ENCODE data around the gene CWC27. TPM values are rescaled to one million over a fixed set of nuclear protein-coding genes. Genes with fewer than 3 reads are reported as not detected.

CWC27 gene
- total RNA-seq, 4 donors from 2014 or later: 8.8 to 38.1 (median 17.6) TPM

DNA sequence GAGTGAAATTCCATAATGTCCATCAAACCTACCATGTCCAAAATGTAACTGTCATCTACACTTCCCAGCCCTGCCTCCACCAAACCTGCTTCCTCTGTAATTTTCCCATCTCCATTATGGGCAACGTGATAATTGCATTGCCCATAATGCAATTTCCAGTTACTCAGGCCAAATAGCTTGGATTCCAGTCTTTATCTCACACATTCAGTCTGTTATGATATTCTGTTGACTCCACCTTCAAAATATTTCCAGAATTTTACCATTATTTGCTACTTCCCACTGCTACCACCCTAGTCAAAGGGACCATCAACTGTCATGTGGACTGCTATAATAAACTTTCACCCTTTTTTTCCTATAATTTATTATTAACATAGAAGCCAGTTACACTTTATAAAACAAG, 256.0 kb downstream of the CWC27 start:
- no peaks in the 10 kb centered on the region for H3K4me1 ChIP-seq

GRCh38 chr5:65026816-65027548, 258.3 kb downstream of the CWC27 start:
- 76 to 84% methylated on average over 3 of the region's 3 CpGs for WGBS, 2 donors
- no peak overlapping the region for H3K4me3 ChIP-seq
- no peak for TF ChIP-seq EP300 (IDR thresholded peaks at IDR 0.05)
- no peak for TF ChIP-seq POLR2A (IDR thresholded peaks at IDR 0.05)
- TF ChIP-seq, protein P1, sequence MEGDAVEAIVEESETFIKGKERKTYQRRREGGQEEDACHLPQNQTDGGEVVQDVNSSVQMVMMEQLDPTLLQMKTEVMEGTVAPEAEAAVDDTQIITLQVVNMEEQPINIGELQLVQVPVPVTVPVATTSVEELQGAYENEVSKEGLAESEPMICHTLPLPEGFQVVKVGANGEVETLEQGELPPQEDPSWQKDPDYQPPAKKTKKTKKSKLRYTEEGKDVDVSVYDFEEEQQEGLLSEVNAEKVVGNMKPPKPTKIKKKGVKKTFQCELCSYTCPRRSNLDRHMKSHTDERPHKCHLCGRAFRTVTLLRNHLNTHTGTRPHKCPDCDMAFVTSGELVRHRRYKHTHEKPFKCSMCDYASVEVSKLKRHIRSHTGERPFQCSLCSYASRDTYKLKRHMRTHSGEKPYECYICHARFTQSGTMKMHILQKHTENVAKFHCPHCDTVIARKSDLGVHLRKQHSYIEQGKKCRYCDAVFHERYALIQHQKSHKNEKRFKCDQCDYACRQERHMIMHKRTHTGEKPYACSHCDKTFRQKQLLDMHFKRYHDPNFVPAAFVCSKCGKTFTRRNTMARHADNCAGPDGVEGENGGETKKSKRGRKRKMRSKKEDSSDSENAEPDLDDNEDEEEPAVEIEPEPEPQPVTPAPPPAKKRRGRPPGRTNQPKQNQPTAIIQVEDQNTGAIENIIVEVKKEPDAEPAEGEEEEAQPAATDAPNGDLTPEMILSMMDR (IDR thresholded peaks at IDR 0.05): no peak
- no peaks in the 10 kb centered on the region for H3K9me3 ChIP-seq
- no peaks in the 10 kb centered on the region for H3K27me3 ChIP-seq
- no peaks in the 10 kb centered on the region for H3K4me1 ChIP-seq
- no peak for DNase-seq (ENCODE audit: low spot score in 2 of 2)
- no peak overlapping the region for H3K27ac ChIP-seq
- H3K36me3 ChIP-seq: no peaks in the 10 kb centered on the region

More for the DNA sequence above, 256.0 kb downstream of the CWC27 start:
- no peaks in the 10 kb centered on the region for H3K36me3 ChIP-seq
- DNase-seq (ENCODE audit: low spot score in 2 of 2): no peak
- no peak overlapping the region for H3K27ac ChIP-seq
- H3K4me3 ChIP-seq: no peak overlapping the region
- H3K27me3 ChIP-seq: no peaks in the 10 kb centered on the region
- no peak for TF ChIP-seq EP300 (IDR thresholded peaks at IDR 0.05)
- TF ChIP-seq POLR2A (IDR thresholded peaks at IDR 0.05): no peak
- TF ChIP-seq, protein P1 (IDR thresholded peaks at IDR 0.05): no peak
- WGBS, 2 donors: 62 to 84% methylated on average over 1 of the region's 1 CpG
- H3K9me3 ChIP-seq: no peaks in the 10 kb centered on the region

GRCh38 chr5:65029178-65029577, 260.4 kb downstream of the CWC27 start:
- TF ChIP-seq POLR2A (IDR thresholded peaks at IDR 0.05): no peak
- TF ChIP-seq EP300 (IDR thresholded peaks at IDR 0.05): no peak
- TF ChIP-seq, protein P1 (IDR thresholded peaks at IDR 0.05): no peak
- Histone ChIP-seq H3K27ac (no peak overlapping the region), H3K9me3 (no peaks in the 10 kb centered on the region), H3K36me3 (no peaks in the 10 kb centered on the region), H3K27me3 (no peaks in the 10 kb centered on the region), H3K4me3 (no peak overlapping the region), H3K4me1 (no peaks in the 10 kb centered on the region)
- no peak for DNase-seq (ENCODE audit: low spot score in 2 of 2)
- WGBS, 2 donors: 91 to 97% methylated on average over 1 of the region's 1 CpG

DNA sequence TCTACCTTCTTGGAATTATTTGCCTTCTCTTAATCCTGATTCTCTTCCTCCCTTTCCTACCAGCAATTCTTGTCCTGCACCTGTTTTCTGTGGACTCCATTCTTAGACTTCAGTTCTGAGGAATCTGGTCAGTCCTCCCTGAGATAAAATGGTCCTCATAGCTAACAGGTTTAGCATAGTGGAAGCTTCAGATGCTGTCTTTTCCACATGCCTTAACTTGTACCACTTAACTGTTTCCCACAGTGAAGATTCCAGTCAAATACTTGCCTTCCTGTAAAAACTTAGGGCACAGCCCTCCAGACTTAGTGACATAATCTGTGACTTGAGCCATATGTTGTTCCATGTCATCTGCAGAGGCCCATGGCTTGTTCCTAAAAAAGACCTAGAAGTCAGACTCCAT, 261.3 kb downstream of the CWC27 start:
- Histone ChIP-seq H3K27me3 (no peaks in the 10 kb centered on the region), H3K4me1 (peaks cover 0 to 7% (median 6%) of the 10 kb centered on the region in 4 donors), H3K27ac (no peak overlapping the region), H3K9me3 (no peaks in the 10 kb centered on the region), H3K4me3 (no peak overlapping the region), H3K36me3 (no peaks in the 10 kb centered on the region)
- no peak for DNase-seq (ENCODE audit: low spot score in 2 of 2)
- TF ChIP-seq EP300 (IDR thresholded peaks at IDR 0.05): no peak
- TF ChIP-seq POLR2A (IDR thresholded peaks at IDR 0.05): no peak
- TF ChIP-seq, protein P1 (IDR thresholded peaks at IDR 0.05): no peak

DNA sequence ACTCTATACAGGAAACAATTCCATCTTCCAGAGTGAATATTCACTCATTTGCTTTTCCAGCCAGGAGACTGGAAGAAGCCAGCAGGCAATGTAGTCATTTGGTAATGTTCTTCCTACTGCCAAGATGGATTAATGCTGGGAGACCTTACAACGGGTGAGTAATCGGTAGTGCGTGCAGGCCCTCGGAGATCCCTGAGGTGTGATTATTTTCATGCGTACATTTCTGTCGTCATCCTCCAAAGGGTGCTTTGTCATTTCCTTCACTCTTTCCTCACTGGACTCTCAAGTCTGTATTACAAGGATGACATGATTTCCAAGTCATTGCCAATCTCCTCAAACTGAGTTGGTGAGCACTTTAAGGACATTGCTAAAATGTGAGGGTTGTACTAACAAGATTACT, 263.5 kb downstream of the CWC27 start:
- H3K27me3 ChIP-seq: no peaks in the 10 kb centered on the region
- TF ChIP-seq, protein P1 (IDR thresholded peaks at IDR 0.05): no peak
- TF ChIP-seq EP300 (IDR thresholded peaks at IDR 0.05): no peak
- TF ChIP-seq POLR2A (IDR thresholded peaks at IDR 0.05): no peak
- no peak for DNase-seq (ENCODE audit: low spot score in 2 of 2)
- 85 to 89% methylated on average over 6 of the region's 6 CpGs for WGBS, 2 donors
- no peaks in the 10 kb centered on the region for H3K36me3 ChIP-seq
- H3K27ac ChIP-seq: no peak overlapping the region
- H3K9me3 ChIP-seq: no peaks in the 10 kb centered on the region
- H3K4me3 ChIP-seq: no peak overlapping the region
- H3K4me1 ChIP-seq: peaks cover 0 to 18% (median 11%) of the 10 kb centered on the region in 4 donors
